ENCODE results near the gene SDK2.
"Not testable (repeated sequence)": the region's sequence is repeated elsewhere in the genome, so short reads cannot be mapped to it uniquely, and the experiment has no call there.

Gene SDK2

DNA sequence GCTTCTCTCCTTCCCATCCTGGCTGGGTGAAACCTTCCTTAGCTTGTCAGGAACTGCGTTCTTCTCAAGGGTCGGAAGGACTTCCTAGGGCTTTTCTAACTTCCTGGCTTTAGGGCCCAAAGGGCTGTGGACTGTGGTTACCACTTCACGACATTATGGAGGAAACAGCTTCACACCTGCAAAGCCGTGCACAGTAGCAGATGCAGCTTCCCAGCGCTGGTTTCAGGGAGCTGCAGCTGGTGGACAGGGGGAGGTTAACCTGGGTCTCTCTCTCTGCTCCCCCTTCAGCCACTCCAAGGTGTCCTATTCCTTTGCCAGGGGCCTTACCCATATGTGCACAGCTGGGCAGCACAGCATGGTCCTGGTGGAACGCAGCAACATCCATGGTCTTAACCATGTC is 176.6 kb downstream of the SDK2 start:
- DNase-seq (ENCODE audit: extremely low read depth in 1 of 2, low read depth in 1 of 2): no peak

DNA sequence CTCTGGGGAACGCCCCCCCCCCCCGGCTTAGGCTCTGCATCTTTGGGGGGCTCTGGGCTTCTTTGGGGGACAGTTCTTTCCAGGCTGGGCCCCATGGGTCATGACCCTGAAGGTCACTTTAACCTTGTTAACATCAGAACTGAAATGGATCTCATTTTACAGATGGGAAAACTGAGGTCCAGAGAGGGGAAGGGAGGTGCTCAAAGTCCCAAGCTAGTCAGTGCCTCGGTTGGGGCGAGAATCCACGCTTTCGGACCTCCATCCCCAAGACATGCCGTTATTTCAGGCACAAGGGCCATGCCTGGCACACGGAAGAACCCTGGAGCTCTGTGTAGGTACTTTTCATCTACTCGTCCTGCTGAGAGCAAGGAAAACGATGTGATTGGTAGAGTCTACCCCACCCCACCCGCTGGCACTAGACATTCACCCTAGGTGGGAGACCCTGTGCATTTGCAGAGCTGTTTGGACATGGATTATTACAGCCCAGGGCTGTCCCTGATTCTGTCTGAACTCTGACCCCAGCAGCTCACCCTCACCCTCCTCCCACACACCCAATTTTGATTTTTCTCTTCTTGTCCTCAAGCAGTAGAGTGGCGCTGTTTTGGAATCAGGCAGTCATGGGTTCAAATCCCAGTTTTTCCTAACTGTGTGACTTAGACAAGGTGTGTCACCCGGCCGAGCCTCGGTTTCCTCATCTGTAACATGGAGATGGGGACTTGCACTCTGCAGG is 177.4 kb downstream of the SDK2 start:
- no peak for DNase-seq (ENCODE audit: extremely low read depth in 1 of 2, low read depth in 1 of 2)

DNA sequence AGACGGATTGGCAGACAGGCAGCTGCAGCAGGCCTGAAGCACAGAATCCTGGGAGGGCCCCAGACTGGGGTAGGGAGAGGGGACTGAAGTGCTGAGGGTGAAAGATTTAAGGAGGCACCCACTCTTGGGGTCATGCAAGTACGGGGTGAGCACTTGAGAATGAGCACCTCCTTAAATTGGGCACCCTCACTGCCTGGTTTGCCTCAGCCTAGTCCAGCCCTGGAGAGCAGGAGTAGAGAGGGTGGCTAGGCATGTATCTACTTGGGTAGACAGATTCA is 178.4 kb downstream of the SDK2 start:
- no peak for DNase-seq (ENCODE audit: extremely low read depth in 1 of 2, low read depth in 1 of 2)

DNA sequence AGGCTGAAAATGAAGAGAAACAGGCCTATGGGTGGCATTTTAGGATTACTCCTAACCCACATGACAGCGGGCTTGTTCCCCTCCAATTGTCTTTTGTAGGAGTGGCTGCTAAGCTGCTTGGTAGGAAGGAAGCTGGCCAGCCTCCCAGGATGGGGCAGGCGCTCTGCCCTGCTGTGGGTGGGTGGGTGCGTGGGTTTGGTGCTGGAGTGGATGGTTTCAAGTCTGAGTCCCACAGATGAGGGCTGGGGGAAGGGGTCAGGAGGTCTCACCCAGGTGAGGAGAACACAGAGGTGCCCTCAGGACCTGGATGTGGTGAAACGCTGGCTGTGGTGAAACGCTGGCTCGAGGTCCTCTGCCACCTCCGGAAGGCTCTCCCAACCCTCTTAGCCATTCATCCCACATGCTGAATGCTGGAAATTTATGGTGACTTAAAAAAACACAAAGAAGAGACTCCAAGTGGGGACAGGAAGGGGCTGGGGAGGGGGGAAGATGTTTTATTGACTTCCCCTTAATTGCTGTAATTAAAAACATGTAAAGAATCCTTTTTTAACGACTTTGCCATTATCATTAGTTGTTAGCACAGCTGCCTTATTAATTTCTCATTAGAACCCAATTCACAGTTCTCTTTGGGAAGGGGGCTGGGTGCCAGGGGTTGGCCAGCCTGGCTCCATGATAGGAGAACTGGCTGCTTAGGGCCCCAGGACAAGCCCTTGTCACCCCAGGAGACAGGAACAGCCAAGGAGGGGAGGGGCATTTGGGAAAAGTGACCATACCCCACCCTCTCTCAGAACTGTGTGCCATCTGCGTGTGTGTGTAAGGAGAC is 178.9 kb downstream of the SDK2 start:
- DNase-seq (ENCODE audit: extremely low read depth in 1 of 2, low read depth in 1 of 2): no peak

DNA sequence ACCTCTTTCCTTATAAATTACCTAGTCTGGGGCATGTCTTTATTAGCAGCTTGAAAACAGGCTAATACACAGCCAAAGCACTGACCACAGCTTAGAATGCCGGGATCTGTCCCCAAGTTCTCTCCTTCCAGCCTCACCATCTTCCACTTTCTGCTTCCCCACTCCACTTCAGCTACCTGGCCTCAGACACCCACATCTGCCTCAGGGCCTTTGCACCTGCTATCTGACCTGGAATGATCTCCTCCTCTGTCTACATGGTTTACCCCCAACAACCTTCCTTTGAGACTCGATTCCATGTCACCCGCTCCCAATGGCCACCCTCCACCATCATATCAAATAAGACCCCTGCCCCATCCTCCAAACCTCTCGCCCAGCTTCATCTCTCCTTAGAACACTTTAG is 179.8 kb downstream of the SDK2 start:
- DNase-seq (ENCODE audit: extremely low read depth in 1 of 2, low read depth in 1 of 2): no peak

DNA sequence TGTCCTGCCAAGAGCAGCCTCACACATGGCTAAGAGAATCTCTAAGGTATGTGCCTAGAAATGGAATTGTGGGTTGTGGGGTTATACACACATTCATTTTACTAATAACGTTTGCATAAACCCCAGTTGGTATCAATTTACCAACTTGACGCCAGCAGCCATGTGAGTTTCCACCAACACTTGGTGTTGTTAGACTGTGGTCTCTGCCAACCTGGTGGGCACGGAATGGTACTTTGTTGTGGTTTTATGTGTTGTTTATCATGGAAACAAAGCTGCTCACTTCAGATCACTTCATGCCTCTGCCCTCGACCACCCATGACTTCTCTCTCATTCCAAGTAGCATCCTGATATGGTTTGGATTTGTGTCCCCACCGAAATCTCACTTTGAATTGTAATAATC is 180.4 kb downstream of the SDK2 start:
- DNase-seq (ENCODE audit: extremely low read depth in 1 of 2, low read depth in 1 of 2): no peak

DNA sequence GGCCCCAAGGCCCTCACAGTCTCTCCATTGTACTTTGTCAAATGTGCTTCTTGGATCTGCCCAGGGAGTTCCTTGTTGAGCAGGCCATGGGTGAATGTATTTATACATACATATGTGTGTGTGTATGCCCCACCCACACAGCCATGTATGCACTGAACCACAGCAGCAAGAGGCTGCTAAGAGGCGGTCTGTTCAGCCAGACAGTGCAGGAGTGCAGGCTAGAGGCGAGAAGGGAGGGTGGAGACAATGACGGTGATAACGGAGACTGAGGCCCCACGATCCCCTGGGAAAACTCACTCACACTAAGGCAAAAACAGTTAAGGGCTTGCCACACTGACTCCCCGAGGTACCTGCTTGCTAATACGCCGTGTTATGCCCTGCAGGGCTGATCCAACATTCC is 181.4 kb downstream of the SDK2 start:
- no peak for DNase-seq (ENCODE audit: extremely low read depth in 1 of 2, low read depth in 1 of 2)

DNA sequence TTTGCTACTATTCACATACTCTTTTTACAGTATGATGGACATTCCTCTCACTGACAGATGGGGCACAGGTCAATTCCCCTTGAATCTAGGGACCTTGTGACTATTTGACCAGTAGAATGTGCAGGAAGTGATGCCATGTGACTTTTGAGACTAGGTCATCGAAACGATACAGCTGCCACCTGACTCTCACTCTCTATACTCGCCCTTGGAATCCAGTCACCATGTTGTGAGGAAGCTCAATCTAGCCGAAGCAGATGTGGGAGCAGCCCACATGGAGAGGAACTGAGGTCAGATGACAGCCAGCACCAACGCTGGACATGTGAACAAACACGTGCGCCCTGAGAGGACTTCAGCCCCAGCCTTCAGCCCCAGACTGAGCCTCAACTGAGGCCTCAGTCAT is 184.3 kb downstream of the SDK2 start:
- no peak for DNase-seq (ENCODE audit: extremely low read depth in 1 of 2, low read depth in 1 of 2)

DNA sequence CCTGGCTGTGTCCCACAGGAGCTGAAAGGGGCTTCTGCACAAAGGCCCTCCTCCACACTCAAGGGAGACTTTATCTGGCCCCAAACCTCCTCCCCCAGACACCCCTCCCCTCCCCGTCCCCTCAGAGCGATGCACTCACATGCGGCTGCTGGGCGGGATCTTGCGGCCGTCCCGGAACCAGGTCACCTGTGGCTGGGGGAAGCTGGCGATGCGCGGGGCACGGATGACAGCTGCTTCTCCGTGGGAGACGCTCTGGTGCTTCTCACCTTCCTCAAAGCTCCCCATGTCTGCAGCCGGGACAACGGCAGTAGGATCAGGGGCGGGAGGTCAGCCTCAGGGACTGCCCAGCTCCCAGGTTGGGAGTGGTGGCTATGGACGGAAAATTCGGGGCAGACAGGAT is 188.5 kb downstream of the SDK2 start:
- DNase-seq (ENCODE audit: extremely low read depth in 1 of 2, low read depth in 1 of 2): no peak

DNA sequence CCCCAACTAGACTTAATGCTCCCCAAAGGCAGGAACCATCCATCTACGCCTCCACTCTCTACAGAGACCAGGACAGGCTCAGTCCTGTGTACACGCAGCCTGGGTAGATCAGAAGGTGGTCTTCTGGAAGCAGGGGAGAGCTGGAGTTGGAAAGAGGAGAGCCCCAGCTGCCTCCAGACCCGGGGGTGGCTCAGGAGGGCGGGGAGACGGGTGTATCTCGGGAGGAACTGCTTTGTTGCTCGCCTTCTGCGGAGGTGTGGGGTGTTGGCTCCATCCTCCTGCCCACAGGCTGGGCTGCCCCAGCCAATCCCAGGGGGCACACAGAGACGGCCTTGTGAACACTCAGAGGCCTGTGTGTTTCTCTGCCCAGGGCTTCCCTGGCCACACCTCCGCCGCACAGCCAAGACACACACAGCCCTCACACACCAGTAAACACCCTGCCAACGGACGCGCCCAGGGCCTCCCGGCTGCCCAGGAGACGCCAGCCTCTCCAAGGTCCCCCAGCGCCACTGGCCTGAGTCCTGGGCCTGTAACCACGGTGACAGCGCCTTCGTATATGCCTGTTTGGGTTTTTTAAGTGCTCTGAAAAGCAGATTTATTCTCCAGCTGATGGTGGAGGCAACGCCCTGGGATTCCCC is 189.1 kb downstream of the SDK2 start:
- no peak for DNase-seq (ENCODE audit: extremely low read depth in 1 of 2, low read depth in 1 of 2)

DNA sequence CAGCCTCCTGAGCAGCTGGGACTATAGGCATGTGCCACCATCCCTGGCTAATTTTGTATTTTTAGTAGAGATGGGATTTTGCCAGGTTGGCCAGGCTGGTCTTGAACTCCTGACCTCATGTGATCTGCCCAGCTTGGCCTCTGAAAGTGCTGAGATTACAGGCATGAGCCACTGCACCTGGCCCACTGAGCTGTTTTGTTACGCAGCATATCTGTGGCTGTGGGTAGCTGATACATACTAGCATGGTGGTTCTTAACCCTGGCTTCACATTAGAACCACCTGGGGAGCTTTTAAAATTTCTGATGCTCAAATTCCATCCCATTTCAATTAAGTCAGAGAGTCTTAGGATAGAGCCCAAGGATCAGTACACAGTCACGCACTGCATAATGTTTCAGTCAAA is 190.8 kb downstream of the SDK2 start:
- not testable (repeated sequence) for DNase-seq (ENCODE audit: extremely low read depth in 1 of 2, low read depth in 1 of 2)

DNA sequence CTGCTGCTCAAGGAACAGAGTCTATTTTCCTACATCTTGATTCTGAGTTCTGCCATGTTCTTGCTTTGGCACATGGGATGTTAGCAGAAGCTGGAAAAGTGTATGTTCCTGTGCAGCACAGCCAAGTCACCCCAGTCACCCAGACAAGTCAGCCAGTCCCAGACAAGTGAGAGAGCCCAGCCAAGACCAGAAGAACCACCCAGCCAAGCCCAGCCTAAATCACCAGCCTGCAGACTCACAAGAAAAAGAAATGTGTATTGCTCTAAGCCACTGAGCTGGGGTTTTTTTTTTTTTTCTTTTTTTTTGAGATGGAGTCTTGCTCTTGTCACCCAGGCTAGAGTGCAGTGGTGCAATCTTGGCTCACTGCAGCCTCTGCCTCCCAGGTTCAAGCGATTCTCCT is 191.2 kb downstream of the SDK2 start:
- DNase-seq (ENCODE audit: extremely low read depth in 1 of 2, low read depth in 1 of 2): no peak

DNA sequence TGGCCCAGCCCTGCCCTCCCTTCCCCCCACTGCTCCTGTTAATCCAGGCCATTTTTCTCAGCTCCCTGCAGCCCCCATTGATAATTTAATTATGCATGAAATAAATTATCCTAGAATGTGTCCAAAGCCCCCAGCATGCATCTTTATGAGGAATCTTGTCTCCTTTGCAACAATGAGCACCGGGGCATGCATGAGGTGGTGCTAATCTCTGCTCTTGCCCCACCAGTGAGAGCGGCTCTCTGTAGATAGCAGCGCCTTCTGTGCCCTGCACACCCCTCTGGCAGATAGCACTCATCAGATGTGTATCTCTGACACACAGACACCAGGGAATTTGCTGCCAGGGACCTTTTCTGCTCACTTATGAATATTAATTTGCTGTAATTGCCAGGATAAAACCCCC is 192.2 kb downstream of the SDK2 start:
- no peak for DNase-seq (ENCODE audit: extremely low read depth in 1 of 2, low read depth in 1 of 2)

DNA sequence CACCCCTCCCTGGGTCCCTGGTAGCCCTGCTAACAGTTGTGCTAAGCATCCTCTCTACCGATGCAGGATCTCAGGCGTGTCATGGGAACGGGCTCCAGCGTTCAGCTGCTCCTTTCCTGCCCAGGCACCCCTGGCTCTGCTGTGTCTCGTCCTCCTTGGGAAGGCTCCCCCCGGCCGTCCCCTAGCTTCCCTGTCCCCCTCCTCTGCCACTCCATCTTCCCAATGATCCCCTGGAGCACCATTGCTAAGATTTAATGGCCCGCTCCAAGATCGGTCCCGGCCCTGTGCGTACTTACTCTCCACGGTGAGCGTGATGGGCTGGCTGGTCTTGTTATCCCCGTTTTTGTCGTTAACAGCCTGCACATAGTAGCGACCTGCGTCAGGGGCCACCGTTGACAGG is 196.9 kb downstream of the SDK2 start:
- DNase-seq (ENCODE audit: extremely low read depth in 1 of 2, low read depth in 1 of 2): no peak

DNA sequence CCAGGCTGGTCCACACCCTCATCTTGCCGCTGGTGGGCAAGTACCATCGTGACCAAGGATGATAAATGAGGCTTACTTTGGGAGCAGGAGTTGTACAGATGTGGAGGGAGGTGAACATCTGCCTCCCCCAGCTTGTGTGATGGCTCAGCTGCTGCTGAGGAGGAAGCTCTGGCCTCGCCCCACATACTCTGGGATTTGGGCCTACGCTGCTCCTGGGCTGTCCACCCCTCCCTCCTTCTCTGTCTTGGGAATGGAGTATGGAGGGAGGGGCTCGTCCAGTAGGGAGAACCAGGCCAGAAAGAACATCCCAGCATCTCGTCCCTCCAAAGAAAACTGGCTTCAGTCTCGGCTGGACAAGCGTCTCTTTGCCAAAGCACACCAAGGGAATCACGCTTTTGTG is 197.6 kb downstream of the SDK2 start:
- DNase-seq (ENCODE audit: extremely low read depth in 1 of 2, low read depth in 1 of 2): no peak

DNA sequence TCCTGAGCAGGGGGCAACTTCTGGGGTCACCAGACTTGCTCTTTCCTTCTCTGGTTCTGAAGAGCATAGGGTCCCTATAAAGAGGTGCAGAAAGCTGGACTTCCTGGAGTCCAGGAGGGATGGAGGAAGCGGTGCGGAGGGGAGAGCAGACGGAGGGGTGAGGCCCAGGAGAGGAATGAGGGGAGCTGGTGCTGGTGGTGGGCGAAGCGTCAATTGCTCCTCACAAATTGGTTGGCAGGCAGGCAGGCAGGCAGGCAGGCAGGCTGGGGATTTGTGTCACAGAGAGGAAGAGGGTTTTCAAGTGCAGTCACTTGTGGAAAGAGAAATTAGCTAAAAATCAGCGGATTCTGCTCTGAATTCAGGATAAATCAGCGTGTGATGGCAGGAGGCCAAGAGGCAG is 198.8 kb downstream of the SDK2 start:
- no peak for DNase-seq (ENCODE audit: extremely low read depth in 1 of 2, low read depth in 1 of 2)

DNA sequence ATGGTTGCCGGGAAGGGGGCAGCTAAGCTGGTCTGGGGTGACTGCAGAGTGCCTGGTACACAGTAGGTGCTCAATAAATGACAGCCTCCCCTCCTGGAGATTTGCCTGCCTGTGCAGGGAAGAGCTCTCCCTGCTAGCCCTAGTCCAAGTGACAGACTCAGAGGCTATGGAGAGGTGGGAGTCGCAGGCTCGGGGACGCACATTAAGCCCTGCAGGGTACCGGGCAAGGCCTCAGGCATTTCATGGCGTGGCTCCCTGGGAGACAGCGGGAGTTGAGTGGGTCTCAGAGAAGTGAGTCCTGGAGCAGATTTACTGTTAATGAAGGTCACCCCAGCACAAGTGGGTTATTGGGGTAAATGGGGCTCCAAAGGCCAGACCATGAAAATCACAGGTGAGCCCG is 200.2 kb downstream of the SDK2 start:
- no peak for DNase-seq (ENCODE audit: extremely low read depth in 1 of 2, low read depth in 1 of 2)

DNA sequence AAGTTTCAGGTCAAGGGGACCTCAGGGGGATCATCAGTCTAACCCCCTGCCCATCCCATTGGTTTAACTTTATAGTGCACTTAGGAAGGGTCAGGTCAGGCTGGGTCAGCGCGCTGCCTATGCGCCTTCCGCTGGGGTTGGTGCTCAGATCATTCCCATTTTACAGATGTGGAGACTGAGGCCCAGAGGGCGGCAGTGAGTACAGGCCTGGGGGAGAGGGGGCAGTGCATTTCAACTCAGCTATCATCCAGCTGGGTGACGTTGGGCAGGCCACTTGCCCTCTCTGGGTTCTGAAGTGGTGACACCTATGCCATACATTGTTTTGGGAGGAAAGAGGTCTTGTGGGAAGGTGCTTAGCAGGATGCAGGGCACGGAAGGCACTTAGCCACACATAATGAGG is 204.6 kb downstream of the SDK2 start:
- DNase-seq (ENCODE audit: extremely low read depth in 1 of 2, low read depth in 1 of 2): no peak

DNA sequence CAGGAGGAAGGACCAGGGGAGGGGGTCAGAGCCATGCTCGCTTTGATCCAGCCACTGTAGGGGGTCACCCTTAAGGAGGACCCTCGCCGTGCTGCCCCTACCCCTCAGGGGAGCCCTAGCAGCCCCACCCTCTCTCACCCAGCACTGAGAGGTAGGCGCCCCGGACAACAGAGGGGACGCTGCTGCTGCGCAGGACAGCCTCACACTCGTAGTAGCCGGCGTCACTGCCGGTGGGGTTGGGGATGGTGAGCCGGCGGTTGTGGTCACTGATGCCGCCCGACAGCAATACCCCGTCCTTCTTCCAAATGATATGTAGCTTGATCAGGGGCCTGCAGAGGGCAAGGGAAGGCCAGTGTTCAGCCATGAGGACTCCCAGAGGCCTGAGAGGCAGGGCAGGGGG is 206.4 kb downstream of the SDK2 start:
- no peak for DNase-seq (ENCODE audit: extremely low read depth in 1 of 2, low read depth in 1 of 2)

DNA sequence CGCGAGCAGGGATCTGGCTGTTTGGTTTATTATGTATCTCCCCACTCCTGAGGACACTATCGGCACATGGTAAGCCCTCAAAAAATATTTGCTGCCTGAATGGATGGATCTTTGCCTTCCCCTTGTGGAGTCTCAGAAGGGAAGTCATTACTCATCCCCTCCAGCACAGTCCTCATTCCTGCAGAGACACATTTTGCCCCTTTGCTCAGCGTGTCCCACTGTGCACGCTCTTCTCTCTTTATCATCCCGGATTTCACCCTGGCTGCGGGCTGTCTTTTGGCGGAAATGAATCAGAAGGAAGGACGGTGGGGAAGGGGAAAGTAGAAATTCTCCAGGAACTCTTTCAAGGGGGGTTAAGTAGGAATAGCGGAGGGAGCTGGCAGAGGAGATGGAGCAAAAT is 207.3 kb downstream of the SDK2 start:
- DNase-seq (ENCODE audit: extremely low read depth in 1 of 2, low read depth in 1 of 2): no peak

DNA sequence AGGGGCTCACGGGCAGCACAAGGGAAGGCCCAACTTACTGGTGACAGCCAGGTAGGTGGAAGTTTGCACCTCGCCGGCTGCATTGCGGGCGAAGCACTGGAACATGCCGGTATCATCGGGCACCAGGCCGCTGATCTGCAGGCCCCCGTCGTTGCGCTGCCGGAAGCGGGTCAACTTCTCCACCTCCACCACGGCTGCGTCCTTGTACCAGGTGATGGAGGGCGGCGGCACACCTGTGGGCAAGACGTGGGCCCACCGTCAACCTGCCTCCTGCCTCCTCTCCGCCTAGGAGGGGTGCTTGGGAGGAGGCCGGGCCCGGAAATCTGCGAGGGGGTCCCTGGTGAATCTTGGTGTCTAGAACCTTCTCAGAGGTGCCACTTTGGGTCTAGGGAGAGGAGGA is 208.8 kb downstream of the SDK2 start:
- no peak for DNase-seq (ENCODE audit: extremely low read depth in 1 of 2, low read depth in 1 of 2)

DNA sequence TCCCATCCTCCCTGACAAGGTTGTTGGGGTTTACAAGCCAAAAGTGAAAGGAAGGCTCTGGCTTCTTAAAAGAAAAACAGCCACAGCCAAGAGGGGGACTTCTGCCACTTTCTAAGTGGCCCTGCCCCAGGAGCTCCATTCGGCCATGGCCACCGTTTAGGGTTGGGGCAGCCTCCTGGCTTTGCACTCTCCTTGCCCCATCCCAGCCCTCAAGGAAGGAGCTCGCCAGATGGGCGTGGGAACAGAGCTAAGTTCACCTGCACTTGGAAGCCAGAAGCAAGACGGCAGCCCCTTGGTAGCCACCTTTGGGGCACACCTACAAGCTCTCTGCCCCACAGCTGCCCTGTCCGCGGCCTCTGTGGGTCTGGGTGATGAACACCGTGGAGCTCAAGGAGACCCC is 210.1 kb downstream of the SDK2 start:
- no peak for DNase-seq (ENCODE audit: extremely low read depth in 1 of 2, low read depth in 1 of 2)

All from stimulated activated CD8-positive, alpha-beta memory T cell treated with anti-CD3 and anti-CD28 coated beads, Interleukin-7, amount 100 ng/mL, for 48 hours (primary cell).